SH-SY5Y (cell line): ENCODE measurements around the gene ZNF775.

Experiments used
- GATA2 ChIP-seq: IDR thresholded peaks from 2 replicates; pipeline ENCODE4 v1.6.1; 2011; ENCODE audit warnings: mild to moderate bottlenecking, low read depth, low read length
- GATA3 ChIP-seq: IDR thresholded peaks from 2 replicates; pipeline ENCODE4 v1.6.1; 2011; ENCODE audit warnings: low read depth, mild to moderate bottlenecking, low read length, moderate library complexity

- TF ChIP-seq GATA2 (no peak), GATA3 (no peak)
Observed at GRCh38 chr7:150359622-150360362, 19.3 kb upstream of the ZNF775 start.
